HFFc6 (cell line): ENCODE results near the gene PHC2. TPM values are rescaled to one million over a fixed set of nuclear protein-coding genes. Genes with fewer than 3 reads are reported as not detected.

ENCODE experiments used
- DNase-seq: peaks from one replicate; pipeline ENCODE4 v3.0.0-alpha.2; 2018
- H3K27ac Mint-ChIP-seq: 2 replicates; pipeline ENCODE4 v1.8.0; 2020; ENCODE audit warnings: mild to moderate bottlenecking, mixed read lengths
- H3K27me3 Mint-ChIP-seq: 2 replicates; pipeline ENCODE4 v1.8.0; 2021; ENCODE audit warnings: mild to moderate bottlenecking, moderate library complexity, mixed read lengths; ENCODE audit not compliant: insufficient read depth
- H3K36me3 Mint-ChIP-seq: 2 replicates; pipeline ENCODE4 v1.8.0; 2021; ENCODE audit warnings: low read depth, mixed read lengths
- H3K4me1 Mint-ChIP-seq: 2 replicates; pipeline ENCODE4 v1.8.0; 2020; ENCODE audit warnings: low read depth, mixed read lengths
- H3K4me3 Mint-ChIP-seq: 2 replicates; pipeline ENCODE4 v1.8.0; 2020; ENCODE audit warnings: mild to moderate bottlenecking, moderate library complexity, mixed read lengths
- H3K9me3 Mint-ChIP-seq: 2 replicates; pipeline ENCODE4 v1.8.0; 2020; ENCODE audit warnings: mild to moderate bottlenecking, mixed read lengths
- total RNA-seq, 6 experiments: library from RNA; stranded (reverse); fragmentation: NEBNext Ultra II Directional; extraction: Animal tissue kit (Norgen Biotek cat#: 25700); gene quantifications; 2 replicates in 1 of 6; 3 replicates in 5 of 6; pipeline ENCODE4 v1.2.3, GENCODE V29; 2021
- TF ChIP-seq, protein P1 (sequence below): fragments of 200-600 bp; sonication (generic); IDR thresholded peaks from 2 replicates; pipeline ENCODE4 v1.5.0; 2021; ENCODE audit warnings: antibody characterized with exemption, mild to moderate bottlenecking

PHC2 gene
- total RNA-seq, 6 experiments from 2014 or later = 86.5 to 105 (median 99.6) TPM

DNA sequence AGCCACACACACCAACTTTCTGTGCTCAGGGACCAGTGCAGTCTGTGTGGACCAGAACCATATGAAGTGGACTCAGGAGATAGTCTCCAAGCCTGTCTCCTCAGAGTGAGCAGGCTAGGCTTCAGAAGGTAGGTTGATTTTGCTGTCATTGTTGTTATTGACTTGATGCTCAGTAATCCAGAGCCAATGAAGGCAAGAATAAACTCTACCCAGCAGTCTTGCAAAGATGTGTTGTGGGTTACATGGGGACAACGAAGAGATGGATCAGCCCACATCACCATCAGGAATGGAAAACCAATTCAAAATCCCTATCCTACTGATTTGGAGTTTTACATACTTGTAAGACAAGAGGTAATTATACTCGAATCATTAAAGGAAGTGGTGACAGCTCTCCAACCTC, 37.4 kb downstream of the PHC2 start:
- Mint-ChIP-seq H3K4me3 (no peak overlapping the region), H3K4me1 (peaks cover 70% of the 10 kb centered on the region), H3K27me3 (peaks cover 5% of the 10 kb centered on the region; the same call in 1 of the 2 replicates), H3K9me3 (no peaks in the 10 kb centered on the region), H3K27ac (no peak overlapping the region), H3K36me3 (peaks cover 8% of the 10 kb centered on the region; the same call in 1 of the 2 replicates)
- no peak for DNase-seq
- TF ChIP-seq, protein P1, sequence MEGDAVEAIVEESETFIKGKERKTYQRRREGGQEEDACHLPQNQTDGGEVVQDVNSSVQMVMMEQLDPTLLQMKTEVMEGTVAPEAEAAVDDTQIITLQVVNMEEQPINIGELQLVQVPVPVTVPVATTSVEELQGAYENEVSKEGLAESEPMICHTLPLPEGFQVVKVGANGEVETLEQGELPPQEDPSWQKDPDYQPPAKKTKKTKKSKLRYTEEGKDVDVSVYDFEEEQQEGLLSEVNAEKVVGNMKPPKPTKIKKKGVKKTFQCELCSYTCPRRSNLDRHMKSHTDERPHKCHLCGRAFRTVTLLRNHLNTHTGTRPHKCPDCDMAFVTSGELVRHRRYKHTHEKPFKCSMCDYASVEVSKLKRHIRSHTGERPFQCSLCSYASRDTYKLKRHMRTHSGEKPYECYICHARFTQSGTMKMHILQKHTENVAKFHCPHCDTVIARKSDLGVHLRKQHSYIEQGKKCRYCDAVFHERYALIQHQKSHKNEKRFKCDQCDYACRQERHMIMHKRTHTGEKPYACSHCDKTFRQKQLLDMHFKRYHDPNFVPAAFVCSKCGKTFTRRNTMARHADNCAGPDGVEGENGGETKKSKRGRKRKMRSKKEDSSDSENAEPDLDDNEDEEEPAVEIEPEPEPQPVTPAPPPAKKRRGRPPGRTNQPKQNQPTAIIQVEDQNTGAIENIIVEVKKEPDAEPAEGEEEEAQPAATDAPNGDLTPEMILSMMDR = no peak

DNA sequence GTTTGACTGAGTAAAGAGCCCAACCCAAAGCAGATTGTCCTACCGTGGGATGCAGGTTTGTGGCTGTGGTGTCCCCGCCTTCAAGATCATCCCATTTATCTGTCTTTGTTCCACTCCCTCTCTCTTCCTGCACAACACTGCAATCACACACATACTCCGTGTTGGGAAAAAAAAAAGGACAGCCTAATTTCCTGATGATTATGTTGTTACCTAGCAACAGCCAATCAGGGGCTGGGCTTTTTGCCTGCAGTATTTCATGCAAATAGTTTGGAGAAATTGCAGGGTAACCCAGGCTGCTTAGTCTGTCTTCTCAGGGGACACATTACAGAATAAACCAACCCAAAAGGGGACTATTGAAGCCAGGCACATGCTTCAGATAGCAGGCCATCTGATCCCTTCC, 38.3 kb downstream of the PHC2 start:
- no peaks in the 10 kb centered on the region for H3K9me3 Mint-ChIP-seq
- no peak overlapping the region for H3K4me3 Mint-ChIP-seq
- TF ChIP-seq, protein P1 = no peak
- H3K27ac Mint-ChIP-seq = no peak overlapping the region
- H3K36me3 Mint-ChIP-seq = peaks cover 12% of the 10 kb centered on the region
- peaks cover 78% of the 10 kb centered on the region for H3K4me1 Mint-ChIP-seq
- H3K27me3 Mint-ChIP-seq = peaks cover 6% of the 10 kb centered on the region
- no peak for DNase-seq

DNA sequence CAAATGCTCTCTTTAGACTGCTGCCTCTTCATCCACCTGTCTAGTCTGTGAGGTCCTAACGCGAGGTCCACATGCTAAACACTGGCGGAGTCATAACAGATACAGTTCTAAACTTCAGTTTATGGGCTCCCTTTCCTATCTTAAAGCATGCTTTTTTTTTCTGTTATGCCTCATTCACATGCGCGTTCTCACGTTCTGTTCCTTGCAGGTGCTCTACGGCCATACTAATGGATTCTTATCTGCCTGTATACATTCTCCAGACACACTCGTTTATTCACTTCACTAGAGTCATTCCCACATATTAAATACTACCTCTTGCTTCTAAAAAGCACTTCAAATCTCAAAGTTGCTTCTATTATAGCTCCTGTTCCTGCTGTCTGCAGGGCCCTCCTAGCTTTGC, 38.7 kb downstream of the PHC2 start:
- Mint-ChIP-seq H3K27me3 (peaks cover 6% of the 10 kb centered on the region), H3K36me3 (peaks cover 15% of the 10 kb centered on the region), H3K4me1 (peaks cover 82% of the 10 kb centered on the region), H3K4me3 (no peak overlapping the region), H3K9me3 (no peaks in the 10 kb centered on the region), H3K27ac (no peak overlapping the region)
- DNase-seq = no peak
- TF ChIP-seq, protein P1 = no peak

DNA sequence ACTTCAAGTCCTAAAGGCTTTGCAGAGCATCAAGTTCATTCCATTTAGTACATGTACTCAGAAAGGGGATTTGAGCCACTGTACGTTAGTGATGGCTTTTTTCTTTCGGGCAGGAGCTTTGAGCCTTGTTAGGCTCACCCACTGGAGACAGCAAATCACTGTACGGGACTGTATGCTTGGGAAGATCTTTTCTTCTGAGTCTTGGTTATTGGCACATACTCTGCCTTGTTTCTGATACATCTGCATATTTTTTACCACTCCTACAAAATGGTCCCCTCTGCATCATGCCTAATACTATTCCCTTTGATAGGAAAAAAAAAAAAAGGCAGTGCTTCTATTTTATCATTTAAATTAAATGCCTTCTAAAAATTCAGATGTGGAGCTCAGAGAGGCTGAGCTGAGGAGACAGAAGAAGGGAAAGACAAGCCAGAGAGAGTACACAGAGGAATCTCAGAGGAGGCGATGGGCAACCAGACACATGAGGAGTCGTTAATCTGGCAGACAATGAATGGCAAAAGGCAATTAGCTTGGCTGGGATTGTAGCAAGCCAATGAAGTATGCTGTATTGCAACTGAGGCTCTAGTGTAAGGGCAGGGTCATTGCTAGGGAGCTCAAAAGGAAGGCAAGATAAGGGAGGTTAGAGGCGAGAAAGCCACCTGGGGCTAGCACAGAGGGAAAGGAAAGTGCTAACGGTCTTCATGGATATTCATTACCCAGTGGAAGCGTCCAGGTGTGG, 39.4 kb downstream of the PHC2 start:
- H3K36me3 Mint-ChIP-seq = peaks cover 11% of the 10 kb centered on the region
- H3K4me1 Mint-ChIP-seq = peaks cover 89% of the 10 kb centered on the region
- no peak for DNase-seq
- H3K4me3 Mint-ChIP-seq = peak overlapping the region; percentile 79; the same call in 1 of the 2 replicates
- TF ChIP-seq, protein P1 = no peak
- peak overlapping the region; percentile 93 for H3K27ac Mint-ChIP-seq
- H3K27me3 Mint-ChIP-seq = peaks cover 6% of the 10 kb centered on the region
- no peaks in the 10 kb centered on the region for H3K9me3 Mint-ChIP-seq

DNA sequence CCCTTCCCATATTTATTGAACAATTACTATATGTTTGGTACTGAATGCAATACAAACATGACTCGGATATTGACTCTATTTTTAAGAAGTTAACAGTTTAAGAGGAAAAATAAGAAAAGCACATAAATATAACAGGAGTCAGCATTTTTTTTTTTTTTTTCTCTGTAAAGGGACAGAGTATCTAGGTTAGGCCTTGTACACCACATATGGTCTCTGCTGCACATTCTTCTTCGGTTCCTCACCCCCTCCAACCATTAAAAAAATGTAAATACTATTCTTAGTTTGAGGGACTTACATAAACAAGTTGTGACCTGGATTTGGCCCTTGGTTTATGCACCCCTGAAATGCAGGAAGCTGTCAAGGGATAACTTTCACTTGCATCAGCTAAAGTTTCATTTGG, 40.4 kb downstream of the PHC2 start:
- peak overlapping the region; percentile 79 for H3K4me3 Mint-ChIP-seq
- peak; percentile 79 for DNase-seq
- H3K27ac Mint-ChIP-seq = peak overlapping the region; percentile 93
- peaks cover 12% of the 10 kb centered on the region for H3K36me3 Mint-ChIP-seq
- H3K4me1 Mint-ChIP-seq = peaks cover 92% of the 10 kb centered on the region
- TF ChIP-seq, protein P1 = no peak
- H3K9me3 Mint-ChIP-seq = no peaks in the 10 kb centered on the region
- H3K27me3 Mint-ChIP-seq = peaks cover 6% of the 10 kb centered on the region
